Measurements from ENCODE around the gene IGFBP3. TPM values are rescaled to one million over a fixed set of nuclear protein-coding genes. Genes with fewer than 3 reads are reported as not detected.
A peak's percentile ranks its signal among the peaks of the same experiment; 100 is the strongest.

The IGFBP3 gene
- total RNA-seq, 2 donors from 2014 or later: 122 to 251 TPM

DNA sequence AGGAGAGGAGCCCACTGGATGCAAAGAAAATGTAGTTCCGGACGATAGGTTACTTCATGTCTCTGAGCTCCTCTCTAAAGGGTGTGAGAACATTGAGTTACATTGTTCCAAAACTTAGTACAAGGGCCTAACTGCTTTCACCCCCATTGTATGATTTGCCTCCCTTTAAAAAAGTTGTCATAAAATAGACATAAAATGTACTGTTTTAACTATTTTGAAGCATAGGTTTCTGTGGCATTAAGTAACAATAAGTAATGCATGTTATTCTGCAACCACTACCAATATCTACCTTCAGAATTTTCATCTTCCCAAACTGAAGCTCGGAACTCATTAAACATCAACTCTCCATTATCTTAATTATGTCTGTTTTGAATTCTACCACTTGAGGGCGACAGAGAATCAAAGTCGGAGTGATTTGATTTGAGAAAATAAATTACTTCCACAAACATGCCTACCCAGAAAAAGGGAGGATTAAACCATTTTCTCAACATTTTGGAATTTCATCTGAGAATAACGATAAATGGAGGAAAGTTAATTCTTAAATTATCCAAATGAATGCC, 30.1 kb downstream of the IGFBP3 start:
- DNase-seq (ENCODE audit: low spot score): no peak
- peak; percentile 45 to 75 for TF ChIP-seq CTCF (IDR thresholded peaks at IDR 0.05)
- Histone ChIP-seq H3K27me3 (no peaks in the 10 kb centered on the region), H3K4me3 (no peak overlapping the region), H3K9me3 (no peaks in the 10 kb centered on the region), H3K27ac (no peak overlapping the region), H3K36me3 (no peaks in the 10 kb centered on the region), H3K4me1 (peaks cover 0 to 11% of the 10 kb centered on the region in 2 donors)

GRCh38 chr7:45890125-45890901, 30.8 kb downstream of the IGFBP3 start:
- Histone ChIP-seq H3K36me3 (no peaks in the 10 kb centered on the region), H3K4me3 (no peak overlapping the region), H3K27me3 (no peaks in the 10 kb centered on the region), H3K9me3 (no peaks in the 10 kb centered on the region), H3K27ac (no peak overlapping the region), H3K4me1 (peaks cover 0 to 11% of the 10 kb centered on the region in 2 donors)
- TF ChIP-seq CTCF (IDR thresholded peaks at IDR 0.05): no peak
- DNase-seq (ENCODE audit: low spot score): no peak

DNA sequence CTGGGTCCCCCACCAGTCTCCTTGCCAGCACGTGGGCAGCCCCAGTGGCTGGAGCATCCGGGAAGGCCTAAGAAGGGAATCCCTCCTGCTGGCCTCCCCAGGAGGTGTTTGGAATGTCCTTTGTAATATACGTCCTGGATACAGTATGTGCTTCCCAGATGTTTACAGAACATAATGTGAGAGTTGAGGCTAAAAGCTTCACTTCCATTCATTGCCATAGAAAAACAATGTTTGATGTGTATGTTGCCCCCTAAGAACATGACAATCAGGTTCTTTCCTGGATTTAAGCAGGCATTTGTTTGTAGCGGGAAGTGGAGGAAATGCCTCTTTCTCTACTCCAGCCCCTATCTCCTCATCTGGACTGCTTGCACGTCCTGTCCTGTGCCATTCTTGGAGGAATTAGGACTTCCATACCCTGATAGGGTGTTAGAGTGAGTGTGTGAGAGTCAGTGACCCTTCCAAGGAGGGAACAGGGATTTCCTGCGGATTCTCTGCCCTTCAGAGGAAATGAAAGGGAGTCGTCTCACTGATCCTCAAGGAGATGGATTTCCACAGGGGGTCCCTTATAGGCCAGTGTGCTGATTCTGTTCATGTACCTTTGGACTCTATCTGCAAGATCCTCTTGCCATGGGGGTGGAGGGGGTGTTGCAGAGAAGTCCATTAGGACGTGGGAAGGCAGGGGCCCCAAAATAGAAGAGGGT, 31.6 kb downstream of the IGFBP3 start:
- Histone ChIP-seq H3K27ac (no peak overlapping the region), H3K36me3 (no peaks in the 10 kb centered on the region), H3K9me3 (no peaks in the 10 kb centered on the region), H3K4me1 (peaks cover 0 to 11% of the 10 kb centered on the region in 2 donors), H3K27me3 (no peaks in the 10 kb centered on the region), H3K4me3 (no peak overlapping the region)
- DNase-seq (ENCODE audit: low spot score): no peak
- TF ChIP-seq CTCF (IDR thresholded peaks at IDR 0.05): no peak

DNA sequence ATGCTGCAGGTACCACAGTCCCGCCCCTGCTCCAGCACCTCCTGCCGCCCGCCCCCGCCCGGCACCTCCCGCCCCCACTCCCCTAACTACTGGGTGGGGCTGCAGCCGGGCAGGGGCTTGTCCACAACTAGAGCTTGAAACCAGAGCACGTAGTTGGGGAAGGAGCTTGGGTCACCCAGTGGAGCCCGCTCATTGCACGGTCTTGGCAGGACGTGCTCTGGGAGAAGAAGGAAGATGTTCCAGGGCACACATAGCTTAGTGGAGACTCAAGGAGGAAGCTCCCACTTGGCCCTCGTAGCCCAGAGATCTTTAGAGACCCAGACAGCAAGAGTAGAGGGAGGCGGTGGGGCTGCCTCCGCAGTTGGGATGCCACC, 32.1 kb downstream of the IGFBP3 start:
- no peaks in the 10 kb centered on the region for H3K27me3 ChIP-seq
- no peak for DNase-seq (ENCODE audit: low spot score)
- H3K4me3 ChIP-seq: peak overlapping the region in 1 of 2 donors; percentile 41

More for the DNA sequence above, 32.1 kb downstream of the IGFBP3 start:
- H3K9me3 ChIP-seq: no peaks in the 10 kb centered on the region
- peaks cover 0 to 11% of the 10 kb centered on the region in 2 donors for H3K4me1 ChIP-seq
- no peaks in the 10 kb centered on the region for H3K36me3 ChIP-seq
- H3K27ac ChIP-seq: no peak overlapping the region
- TF ChIP-seq CTCF (IDR thresholded peaks at IDR 0.05): no peak

Measured in right atrium auricular region (tissue), 2 donors.